ENCODE data around the gene LRIG2. TPM values are rescaled to one million over a fixed set of nuclear protein-coding genes. Genes with fewer than 3 reads are reported as not detected.

Gene LRIG2
- total and polyA plus RNA-seq, 2 donors (not counting 1 experiment from before 2014, with no cell fraction given) = 12.4 to 30.6 TPM

DNA sequence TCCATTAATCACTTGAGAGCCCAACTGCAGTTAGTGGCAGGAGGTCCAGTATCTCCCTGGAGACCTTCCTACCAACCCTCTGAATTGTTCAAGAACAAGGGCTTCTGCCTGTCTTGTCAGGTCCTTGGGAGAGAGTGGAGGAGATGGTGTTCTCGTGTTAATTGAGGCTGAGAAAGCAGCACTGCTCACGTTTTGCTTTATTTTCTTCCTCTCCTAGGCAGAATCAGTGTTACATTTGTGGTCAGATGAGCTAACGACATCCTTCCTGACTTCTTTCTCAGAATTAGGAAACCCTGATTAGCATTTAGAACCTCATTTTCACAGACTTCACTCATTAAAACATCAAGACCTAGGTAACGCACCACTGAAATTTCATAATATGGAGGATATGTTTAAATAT is 26.4 kb upstream of the LRIG2 start:
- H3K27ac Mint-ChIP-seq = no peak overlapping the region
- H3K4me1 ChIP-seq (ENCODE audit: control insufficient read depth in 2 of 2, insufficient read depth in 2 of 2, low read length in 2 of 2) = peaks cover 5 to 12% of the 10 kb centered on the region in 2 donors
- H3K79me2 ChIP-seq (ENCODE audit: control insufficient read depth, insufficient read depth, low read length) = no peaks in the 10 kb centered on the region
- ChIA-PET POLR2A (no interaction called here), CTCF (interaction anchor here (1.0 kb wide), 1 partner anchor 164 kb away, joined by 3 read pairs; no protein-coding TSS in a partner anchor)
- H3K4me1 Mint-ChIP-seq = peaks cover 11% of the 10 kb centered on the region
- H3K27ac ChIP-seq (ENCODE audit: low read length in 2 of 2) = no peak overlapping the region
- intact Hi-C loops (cut with micrococcal nuclease) = no loop called here
- no CpG with 5 or more reads among the region's 4 CpGs for WGBS (ENCODE audit: insufficient coverage)
- H4K20me1 ChIP-seq (ENCODE audit: control insufficient read depth, insufficient read depth, low read length, poor library complexity, severe bottlenecking) = no peaks in the 10 kb centered on the region
- H3K36me3 ChIP-seq (replicated peaks in 1 of 2; ENCODE audit: control extremely low read depth in 1 of 2, control insufficient read depth in 1 of 2, extremely low read depth in 1 of 2, insufficient read depth in 2 of 2, low read length in 1 of 2) = no peaks in the 10 kb centered on the region
- H3K9me3 ChIP-seq (ENCODE audit: control extremely low read depth in 1 of 3, control insufficient read depth in 2 of 3, insufficient read depth in 1 of 3, low read length in 2 of 3) = no peaks in the 10 kb centered on the region
- no peak overlapping the region for H3K9ac ChIP-seq (ENCODE audit: low read length)
- H3K9me3 Mint-ChIP-seq (ENCODE audit: insufficient read depth) = no peaks in the 10 kb centered on the region
- no peak overlapping the region for H2AFZ ChIP-seq (ENCODE audit: insufficient read depth, low read depth, low read length, poor library complexity, severe bottlenecking)
- ATAC-seq (ENCODE audit: low read depth) = no peak
- no peak overlapping the region for H3K4me2 ChIP-seq (replicated peaks; ENCODE audit: low read depth, low read length, poor library complexity, severe bottlenecking)
- no peak for DNase-seq
- no peak overlapping the region for H3K4me3 Mint-ChIP-seq
- peaks cover 0 to 3% (median 0%) of the 10 kb centered on the region in 4 experiments for H3K27me3 ChIP-seq (replicated peaks in 1 of 4; ENCODE audit: control extremely low read depth in 1 of 4, control insufficient read depth in 3 of 4, insufficient read depth in 4 of 4, low read length in 3 of 4)
- H3K4me3 ChIP-seq (ENCODE audit: control extremely low read depth in 1 of 5, extremely low read depth in 1 of 5, insufficient read depth in 1 of 5, low read depth in 2 of 5, low read length in 4 of 5) = no peak overlapping the region
- H3K27me3 Mint-ChIP-seq = peaks cover 3% of the 10 kb centered on the region
- TF ChIP-seq EZH2 (IDR thresholded peaks at IDR 0.05; ENCODE audit: borderline replicate concordance, insufficient read depth, low read depth, low read length, poor library complexity, severe bottlenecking) = no peak
- TF ChIP-seq CTCF (IDR thresholded peaks at IDR 0.05) = no peak

GRCh38 chr1:113048064-113048463 is 24.9 kb upstream of the LRIG2 start:
- Mint-ChIP-seq H3K27ac (no peak overlapping the region), H3K9me3 (ENCODE audit: insufficient read depth) (no peaks in the 10 kb centered on the region), H3K4me1 (peaks cover 4% of the 10 kb centered on the region), H3K27me3 (peaks cover 3% of the 10 kb centered on the region), H3K4me3 (no peak overlapping the region)
- Histone ChIP-seq H3K9me3 (ENCODE audit: control extremely low read depth in 1 of 3, control insufficient read depth in 2 of 3, insufficient read depth in 1 of 3, low read length in 2 of 3) (no peaks in the 10 kb centered on the region), H3K9ac (ENCODE audit: low read length) (no peak overlapping the region), H3K4me2 (replicated peaks; ENCODE audit: low read depth, low read length, poor library complexity, severe bottlenecking) (no peak overlapping the region), H4K20me1 (ENCODE audit: control insufficient read depth, insufficient read depth, low read length, poor library complexity, severe bottlenecking) (no peaks in the 10 kb centered on the region), H3K27ac (ENCODE audit: low read length in 2 of 2) (no peak overlapping the region), H3K27me3 (replicated peaks in 1 of 4; ENCODE audit: control extremely low read depth in 1 of 4, control insufficient read depth in 3 of 4, insufficient read depth in 4 of 4, low read length in 3 of 4) (peaks cover 0 to 1% (median 0%) of the 10 kb centered on the region in 4 experiments), H3K79me2 (ENCODE audit: control insufficient read depth, insufficient read depth, low read length) (no peaks in the 10 kb centered on the region), H3K36me3 (replicated peaks in 1 of 2; ENCODE audit: control extremely low read depth in 1 of 2, control insufficient read depth in 1 of 2, extremely low read depth in 1 of 2, insufficient read depth in 2 of 2, low read length in 1 of 2) (no peaks in the 10 kb centered on the region), H2AFZ (ENCODE audit: insufficient read depth, low read depth, low read length, poor library complexity, severe bottlenecking) (no peak overlapping the region), H3K4me1 (ENCODE audit: control insufficient read depth in 2 of 2, insufficient read depth in 2 of 2, low read length in 2 of 2) (peaks cover 0 to 4% of the 10 kb centered on the region in 2 donors), H3K4me3 (ENCODE audit: control extremely low read depth in 1 of 5, extremely low read depth in 1 of 5, insufficient read depth in 1 of 5, low read depth in 2 of 5, low read length in 4 of 5) (no peak overlapping the region)
- ATAC-seq (ENCODE audit: low read depth) = no peak
- DNase-seq = no peak
- intact Hi-C loops (cut with micrococcal nuclease) = no loop called here
- ChIA-PET POLR2A (no interaction called here), CTCF (interaction anchor here (1.6 kb wide), 1 partner anchor 168 kb away, joined by 4 read pairs; no protein-coding TSS in a partner anchor)
- TF ChIP-seq CTCF (IDR thresholded peaks at IDR 0.05) (no peak), EZH2 (IDR thresholded peaks at IDR 0.05; ENCODE audit: borderline replicate concordance, insufficient read depth, low read depth, low read length, poor library complexity, severe bottlenecking) (no peak)
- no CpG with 5 or more reads among the region's 3 CpGs for WGBS (ENCODE audit: insufficient coverage)

All from B cell (primary cell).